Measurements from ENCODE around the gene APBB1. TPM values are rescaled to one million over a fixed set of nuclear protein-coding genes. Genes with fewer than 3 reads are reported as not detected.

Gene APBB1
- 10 to 100 TPM in 5 of 6 donors, 1 to 10 TPM in 1; 9.4 to 40.0 (median 28.0) TPM for polyA plus RNA-seq (ENCODE audit: low read depth in 6 of 6)

DNA sequence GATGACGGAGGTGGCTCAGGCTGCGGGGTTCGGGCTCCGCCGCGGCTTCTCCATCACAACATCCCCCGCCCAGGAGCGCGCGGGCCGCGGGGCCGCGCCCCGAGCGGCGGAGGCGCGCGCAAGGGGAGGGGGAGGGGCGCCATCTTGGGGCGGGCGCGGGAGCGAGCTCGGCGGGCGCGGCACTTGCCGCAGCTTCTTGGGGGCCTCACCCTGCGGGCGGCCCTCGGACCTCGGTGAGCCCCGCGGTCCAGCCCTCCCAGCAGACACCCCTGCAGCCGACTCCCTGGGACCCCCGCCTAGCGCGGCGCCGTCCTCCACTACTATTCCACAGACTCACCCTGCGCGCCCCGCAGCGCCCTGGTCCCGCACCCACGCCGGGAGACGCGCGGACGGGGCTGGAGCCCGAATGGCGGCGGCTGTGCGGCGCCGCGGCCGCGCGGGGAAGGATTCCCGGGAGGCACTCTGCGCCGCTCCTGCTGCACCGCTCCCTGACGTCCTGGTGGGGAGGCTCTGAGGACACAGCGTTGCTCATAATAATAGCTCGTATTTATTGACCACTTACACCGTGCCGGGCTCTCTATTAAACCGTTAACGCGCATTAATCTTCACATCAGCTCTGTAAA lies at the start of gene APBB1:
APBB1 (minus strand) TSS at position 86 of the 623 bp plus-strand sequence. CDS start 7,747 bp downstream, outside the sequence.
- Mint-ChIP-seq H3K9me3 (peaks cover 0 to 1% (median 0%) of the 10 kb centered on the region in 7 donors), H3K4me3 (peak within 1 kb of the TSS in 7 of 8 donors; percentile 77 to 92 (median 87)), H3K36me3 (peaks cover 0 to 8% of the 10 kb centered on the region in 2 donors), H3K4me1 (peaks cover 0 to 10% (median 6%) of the 10 kb centered on the region in 3 donors), H3K27me3 (peaks cover 15 to 32% (median 29%) of the 10 kb centered on the region in 3 donors), H3K27ac (peak within 1 kb of the TSS in 4 of 6 donors; percentile 41 to 88 (median 68))
- peak; percentile 79 to 83 for ATAC-seq (ENCODE audit: low read depth in 2 of 2)
- DNase-seq: peak; percentile 70

DNA sequence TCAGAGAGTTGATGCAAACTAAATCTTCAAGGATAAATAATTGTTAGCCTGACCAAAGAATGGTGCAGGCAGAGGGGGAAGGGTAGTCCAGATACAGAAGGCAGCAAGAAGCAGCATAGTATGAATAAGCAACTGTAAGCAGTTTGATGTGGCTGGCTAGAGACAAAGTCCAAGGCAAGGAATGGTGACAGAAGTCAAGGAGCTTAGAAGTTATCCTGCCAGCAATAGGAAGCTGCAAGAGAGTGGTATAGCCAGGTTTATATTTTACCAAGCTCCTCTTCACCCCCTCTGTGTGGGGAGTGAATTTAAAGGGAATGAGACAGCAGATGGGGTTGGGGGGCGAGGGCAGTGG lies 40.2 kb upstream of the APBB1 start:
- Mint-ChIP-seq H3K36me3 (peaks cover 4 to 26% of the 10 kb centered on the region in 2 donors), H3K27me3 (no peaks in the 10 kb centered on the region), H3K27ac (peak overlapping the region in 1 of 6 donors; percentile 41), H3K4me1 (no peaks in the 10 kb centered on the region), H3K4me3 (no peak overlapping the region), H3K9me3 (no peaks in the 10 kb centered on the region)
- DNase-seq (no peak), ATAC-seq (ENCODE audit: low read depth in 2 of 2) (no peak)

DNA sequence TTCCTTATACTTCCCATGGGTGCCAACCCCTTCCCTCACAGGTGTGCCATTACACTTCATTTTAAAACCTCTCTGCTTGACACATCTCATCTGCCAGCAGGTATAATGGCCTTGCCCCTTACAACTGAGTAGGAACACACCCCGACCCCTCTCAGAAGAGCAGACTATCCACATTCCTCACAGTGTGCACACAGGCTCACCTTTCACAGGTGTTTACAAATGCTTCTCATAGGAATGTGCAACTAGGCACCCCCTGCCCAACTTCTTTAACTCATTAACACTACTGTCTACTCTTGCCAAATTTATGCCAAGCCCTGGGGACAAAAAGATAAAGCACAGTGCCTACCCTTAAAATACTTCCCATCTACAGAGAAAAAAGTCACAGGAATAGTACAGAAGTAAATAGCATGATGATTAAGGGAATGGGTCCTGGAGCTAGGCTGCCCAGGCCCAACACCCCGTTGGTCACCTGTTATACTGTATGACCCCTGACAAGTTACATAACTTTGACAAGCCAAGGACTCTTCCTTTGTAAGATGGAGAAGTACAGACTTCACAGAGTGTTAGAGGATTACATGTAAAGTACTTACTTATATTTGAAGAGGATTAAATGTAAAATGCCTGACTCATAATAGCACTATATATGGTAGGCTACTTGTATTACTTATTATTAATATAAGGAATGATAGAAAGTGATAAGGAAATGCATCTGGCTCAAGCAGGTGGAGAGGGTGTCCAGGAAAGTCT lies 39.6 kb upstream of the APBB1 start:
- Mint-ChIP-seq H3K27ac (peak overlapping the region in 1 of 6 donors; percentile 41), H3K27me3 (no peaks in the 10 kb centered on the region), H3K9me3 (no peaks in the 10 kb centered on the region), H3K36me3 (peaks cover 4 to 20% of the 10 kb centered on the region in 2 donors), H3K4me1 (no peaks in the 10 kb centered on the region), H3K4me3 (no peak overlapping the region)
- no peak for ATAC-seq (ENCODE audit: low read depth in 2 of 2)
- no peak for DNase-seq

DNA sequence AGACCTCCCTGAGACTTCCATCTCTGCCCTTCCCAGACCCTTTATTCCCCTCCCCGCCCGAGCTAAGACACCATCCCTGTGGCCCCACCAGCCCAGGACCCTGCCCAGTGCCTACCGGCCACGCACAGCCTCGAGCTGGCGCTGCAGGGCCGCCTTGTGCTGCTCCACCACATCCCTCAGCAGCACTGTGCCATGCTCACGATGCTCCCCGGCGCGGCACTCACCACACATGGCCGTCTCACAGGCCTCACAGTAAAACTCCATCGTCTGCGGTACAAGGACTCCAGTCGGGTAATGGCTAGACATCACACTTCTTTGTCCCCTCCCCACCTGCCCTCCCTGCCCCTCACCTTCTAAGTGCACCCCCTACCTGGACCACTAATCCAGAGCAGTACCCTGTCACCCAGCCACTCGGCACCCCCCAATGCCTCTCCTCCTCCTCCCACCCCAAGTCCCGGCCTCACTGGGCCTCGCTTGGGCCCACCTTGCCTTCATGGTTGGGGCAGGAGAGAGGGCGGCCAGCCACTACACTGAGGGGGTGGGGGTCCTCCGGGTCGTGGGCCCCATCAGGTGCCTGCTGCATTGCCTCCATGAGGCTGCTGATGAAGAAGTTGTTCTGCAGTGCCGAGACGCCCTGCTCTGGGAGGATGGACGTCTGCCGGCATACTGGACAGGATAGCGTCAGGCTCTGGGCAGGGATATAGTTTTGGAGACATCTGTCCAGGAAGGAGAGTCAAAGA lies 38.9 kb upstream of the APBB1 start:
- H3K4me3 Mint-ChIP-seq: no peak overlapping the region
- H3K27me3 Mint-ChIP-seq: no peaks in the 10 kb centered on the region
- no peaks in the 10 kb centered on the region for H3K9me3 Mint-ChIP-seq
- no peak for DNase-seq
- H3K4me1 Mint-ChIP-seq: no peaks in the 10 kb centered on the region
- peaks cover 4 to 16% of the 10 kb centered on the region in 2 donors for H3K36me3 Mint-ChIP-seq
- no peak overlapping the region for H3K27ac Mint-ChIP-seq
- no peak for ATAC-seq (ENCODE audit: low read depth in 2 of 2)

DNA sequence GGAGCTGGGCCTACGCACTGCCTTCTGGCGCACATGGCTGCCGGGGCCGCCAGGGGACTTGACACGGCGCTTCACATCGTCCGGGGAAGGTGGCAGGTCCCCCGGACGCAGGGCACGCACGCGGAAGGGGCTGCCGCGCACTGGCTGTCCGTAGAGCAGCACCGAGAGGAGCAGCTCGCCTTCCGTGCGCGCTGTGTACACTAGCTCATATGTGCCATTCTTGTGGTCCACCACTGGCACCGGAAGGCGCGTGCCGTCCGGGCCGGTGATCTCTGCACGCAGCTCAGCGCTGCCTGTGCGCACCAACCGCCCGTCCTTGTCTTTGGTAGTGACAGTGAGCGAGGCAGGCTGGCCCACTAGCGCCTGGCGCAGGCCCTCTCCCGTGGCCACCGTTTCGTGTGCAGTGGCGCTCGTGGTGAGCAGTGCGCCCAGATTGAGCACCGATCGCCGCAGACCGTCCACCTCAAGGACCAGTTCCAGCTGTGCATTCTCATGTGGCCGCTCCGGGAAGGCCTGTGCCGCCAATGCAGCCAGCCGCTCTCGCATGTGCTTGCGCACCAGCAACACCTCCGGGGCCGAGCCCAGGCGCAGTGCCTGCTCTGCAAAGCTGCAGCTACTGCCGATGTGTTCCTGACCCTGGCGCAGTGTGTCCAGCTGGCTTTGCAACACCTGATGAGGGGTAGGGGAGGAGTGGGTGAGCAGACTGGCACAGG lies 37.6 kb upstream of the APBB1 start:
- ATAC-seq (ENCODE audit: low read depth in 2 of 2): no peak
- no peaks in the 10 kb centered on the region for H3K4me1 Mint-ChIP-seq
- H3K36me3 Mint-ChIP-seq: peaks cover 4 to 12% of the 10 kb centered on the region in 2 donors

DNA sequence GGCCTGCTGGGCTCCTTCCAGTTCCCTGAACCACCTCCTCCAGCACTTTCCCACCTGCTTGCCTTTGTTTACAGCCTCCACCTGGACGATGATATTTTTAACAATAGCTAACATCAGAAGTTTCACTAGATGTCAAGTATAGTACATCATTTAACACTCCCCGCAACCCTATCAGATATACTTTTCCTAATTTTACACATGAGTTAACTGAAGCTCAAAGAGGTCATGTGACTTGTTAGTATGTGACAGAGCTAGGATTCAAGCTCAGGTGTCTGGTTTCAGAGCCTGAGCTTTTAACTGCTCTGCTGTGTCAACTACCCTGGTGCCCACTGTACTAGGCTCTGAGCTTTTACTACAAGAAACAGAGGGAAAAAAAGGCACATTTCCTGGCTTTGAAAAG lies 36.2 kb upstream of the APBB1 start:
- Mint-ChIP-seq H3K36me3 (peaks cover 4 to 6% of the 10 kb centered on the region in 2 donors), H3K4me3 (no peak overlapping the region), H3K27ac (peak overlapping the region in 2 of 6 donors; percentile 28 to 73), H3K9me3 (no peaks in the 10 kb centered on the region), H3K27me3 (no peaks in the 10 kb centered on the region), H3K4me1 (no peaks in the 10 kb centered on the region)
- no peak for ATAC-seq (ENCODE audit: low read depth in 2 of 2)
- DNase-seq: no peak

More for the DNA sequence above, 37.6 kb upstream of the APBB1 start:
- no peak for DNase-seq
- Mint-ChIP-seq H3K27ac (peak overlapping the region in 1 of 6 donors; percentile 81), H3K4me3 (no peak overlapping the region), H3K27me3 (no peaks in the 10 kb centered on the region), H3K9me3 (no peaks in the 10 kb centered on the region)

DNA sequence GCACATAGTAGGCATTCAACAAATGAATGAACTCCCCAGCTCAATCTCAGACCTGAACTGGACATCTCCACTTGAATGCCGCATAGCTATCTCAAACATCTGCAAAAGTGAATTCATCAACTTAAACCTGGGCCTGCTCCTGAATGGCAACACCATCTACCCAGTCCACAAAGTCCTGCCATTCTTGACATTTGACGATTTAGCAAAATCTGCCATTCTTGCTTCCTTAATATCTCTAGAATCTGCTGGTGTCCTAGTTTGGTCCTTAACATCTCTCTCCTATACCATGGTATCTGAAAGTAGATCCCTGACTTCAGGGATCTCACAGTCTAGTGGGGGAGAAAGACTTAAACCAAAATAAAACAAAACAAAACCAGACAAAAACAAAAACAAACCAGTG lies 34.3 kb upstream of the APBB1 start:
- Mint-ChIP-seq H3K27me3 (no peaks in the 10 kb centered on the region), H3K27ac (no peak overlapping the region), H3K9me3 (no peaks in the 10 kb centered on the region), H3K4me3 (no peak overlapping the region), H3K4me1 (no peaks in the 10 kb centered on the region), H3K36me3 (peaks cover 4 to 6% of the 10 kb centered on the region in 2 donors)
- DNase-seq: no peak
- ATAC-seq (ENCODE audit: low read depth in 2 of 2): no peak

DNA sequence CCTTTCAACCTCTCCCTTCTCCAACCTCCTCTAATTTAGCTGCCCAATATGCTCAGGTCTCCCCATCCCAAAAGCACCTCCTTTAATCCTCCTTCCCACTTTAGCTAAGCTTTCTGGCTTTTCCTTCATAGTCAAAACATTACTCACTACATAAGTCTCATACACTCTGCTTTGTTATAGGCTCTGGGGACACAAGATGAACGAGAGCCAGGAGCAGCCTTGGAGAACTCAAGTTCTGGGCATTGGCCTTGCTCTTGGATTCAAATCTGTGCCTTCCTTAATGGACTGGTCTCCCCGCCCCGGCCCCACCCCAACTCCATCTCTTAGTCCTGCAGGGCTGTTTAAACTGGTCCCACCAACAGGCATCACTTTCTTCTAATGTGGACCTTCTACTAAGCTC lies 33.3 kb upstream of the APBB1 start:
- H3K9me3 Mint-ChIP-seq: no peaks in the 10 kb centered on the region
- no peak for DNase-seq
- peak overlapping the region in 2 of 6 donors; percentile 8 to 41 for H3K27ac Mint-ChIP-seq
- peaks cover 4 to 6% of the 10 kb centered on the region in 2 donors for H3K36me3 Mint-ChIP-seq
- no peak for ATAC-seq (ENCODE audit: low read depth in 2 of 2)
- H3K4me1 Mint-ChIP-seq: no peaks in the 10 kb centered on the region
- H3K27me3 Mint-ChIP-seq: no peaks in the 10 kb centered on the region
- no peak overlapping the region for H3K4me3 Mint-ChIP-seq

DNA sequence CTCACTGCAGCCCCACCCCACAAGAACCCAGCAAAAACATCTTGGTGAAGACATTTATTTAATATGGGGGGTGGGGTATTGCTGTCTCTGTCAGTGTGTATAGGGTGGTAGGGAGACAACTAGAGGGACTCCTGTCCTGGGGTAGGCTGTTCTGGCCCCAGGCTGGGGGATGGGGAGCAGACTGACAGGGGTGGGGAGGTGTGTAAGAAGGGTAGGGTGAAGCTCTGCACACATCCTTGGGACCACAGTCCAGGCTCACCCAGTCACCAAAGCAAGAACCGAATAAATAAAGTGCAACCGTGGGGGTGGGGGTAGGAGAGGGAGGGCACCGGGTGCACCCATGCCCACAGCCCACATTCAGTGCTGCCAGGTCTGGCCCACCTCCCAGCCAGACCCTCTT lies 29.7 kb upstream of the APBB1 start:
- DNase-seq: no peak
- H3K4me3 Mint-ChIP-seq: no peak overlapping the region
- ATAC-seq (ENCODE audit: low read depth in 2 of 2): no peak
- H3K36me3 Mint-ChIP-seq: no peaks in the 10 kb centered on the region
- no peaks in the 10 kb centered on the region for H3K9me3 Mint-ChIP-seq
- no peaks in the 10 kb centered on the region for H3K4me1 Mint-ChIP-seq
- H3K27ac Mint-ChIP-seq: peak overlapping the region in 1 of 6 donors; percentile 64
- no peaks in the 10 kb centered on the region for H3K27me3 Mint-ChIP-seq

DNA sequence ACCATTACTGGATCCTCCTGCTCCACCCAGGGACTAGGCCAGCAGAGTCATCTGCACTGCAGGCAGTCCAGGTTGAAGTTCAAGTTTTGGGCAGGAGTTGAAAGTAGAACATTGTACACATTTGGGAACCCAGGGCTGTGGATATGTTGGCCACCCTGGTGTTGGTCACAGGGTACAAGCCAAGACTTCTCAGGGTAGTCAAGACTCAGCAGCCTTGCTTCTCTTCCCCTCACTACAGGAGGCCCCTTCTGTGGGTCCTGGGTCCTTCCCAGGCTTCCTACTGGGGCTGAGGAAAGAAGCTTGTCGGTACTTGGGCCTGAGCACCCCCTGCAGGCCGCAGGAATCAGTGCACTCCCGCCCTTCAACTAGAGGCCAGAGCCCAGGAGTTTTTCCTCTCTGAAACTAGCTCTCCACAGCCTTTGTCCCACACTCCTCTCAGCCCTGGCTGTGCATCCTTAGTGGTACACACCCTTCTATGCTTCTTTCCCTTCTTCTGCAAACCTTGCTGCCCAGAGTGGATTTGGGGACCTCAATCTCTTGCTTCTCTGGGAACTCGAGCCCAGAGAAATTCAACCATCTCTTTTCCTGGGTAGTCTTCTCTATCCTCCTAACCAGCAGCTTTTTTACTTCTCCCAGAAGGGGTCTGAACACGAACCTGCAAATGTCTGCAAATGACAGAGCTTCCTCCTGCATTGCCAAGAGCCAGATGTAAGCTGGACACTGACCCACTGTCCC lies 24.5 kb upstream of the APBB1 start:
- Mint-ChIP-seq H3K36me3 (no peaks in the 10 kb centered on the region), H3K4me3 (no peak overlapping the region), H3K4me1 (no peaks in the 10 kb centered on the region), H3K27me3 (no peaks in the 10 kb centered on the region), H3K9me3 (no peaks in the 10 kb centered on the region), H3K27ac (no peak overlapping the region)
- ATAC-seq (ENCODE audit: low read depth in 2 of 2): peak; percentile 58 to 76
- DNase-seq: peak; percentile 49

DNA sequence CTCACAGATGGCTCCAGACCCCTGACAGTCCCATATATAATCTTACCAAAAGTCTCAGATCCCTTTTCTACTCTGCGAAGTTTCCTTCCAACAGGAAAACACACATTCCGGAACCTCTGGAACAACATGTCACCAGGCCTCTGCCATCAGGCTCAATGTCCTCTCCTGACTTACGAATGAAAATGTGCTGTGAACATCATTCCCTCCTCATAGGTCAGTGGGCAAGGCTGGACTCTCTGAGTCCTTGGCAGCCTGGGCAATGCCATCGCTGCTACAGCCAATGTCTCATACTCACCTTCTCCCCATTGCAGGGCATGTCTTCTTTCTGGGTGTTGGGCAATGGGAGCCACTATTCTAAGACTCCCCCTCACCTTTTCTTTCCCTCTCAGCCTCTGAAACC lies 23.5 kb upstream of the APBB1 start:
- H3K36me3 Mint-ChIP-seq: no peaks in the 10 kb centered on the region
- no peaks in the 10 kb centered on the region for H3K9me3 Mint-ChIP-seq
- H3K27me3 Mint-ChIP-seq: no peaks in the 10 kb centered on the region
- DNase-seq (no peak), ATAC-seq (ENCODE audit: low read depth in 2 of 2) (no peak)
- no peak overlapping the region for H3K27ac Mint-ChIP-seq
- H3K4me1 Mint-ChIP-seq: no peaks in the 10 kb centered on the region
- no peak overlapping the region for H3K4me3 Mint-ChIP-seq

DNA sequence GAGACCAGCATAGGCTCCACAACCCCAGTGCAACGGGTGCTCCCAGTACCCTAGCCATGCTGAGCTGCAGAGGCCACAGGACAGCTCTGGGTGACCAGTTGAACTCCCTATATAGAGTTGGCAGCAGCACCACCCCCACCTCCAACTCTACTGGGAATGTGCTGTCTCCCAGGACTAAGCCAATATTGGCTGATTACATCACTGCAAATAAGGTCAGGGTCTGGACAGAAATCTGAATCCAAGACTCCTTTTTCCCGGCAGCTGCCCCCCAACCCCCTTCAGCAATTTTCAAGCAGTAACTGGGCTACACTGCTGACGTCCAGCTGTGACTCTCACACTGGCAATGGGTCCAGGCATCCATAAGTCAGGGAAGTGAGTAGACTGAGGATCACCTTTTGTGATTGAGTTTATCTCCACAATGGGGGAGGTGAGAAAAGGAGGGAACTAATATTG lies 22.0 kb upstream of the APBB1 start, which contains the start of gene HPX:
HPX (minus strand) TSS at position 82 of the 453 bp plus-strand sequence; CDS start at position 58, 24 bp downstream.
- H3K4me1 Mint-ChIP-seq: peaks cover 0 to 2% (median under 1%) of the 10 kb centered on the region in 3 donors
- no peak within 1 kb of the TSS for H3K27ac Mint-ChIP-seq
- H3K36me3 Mint-ChIP-seq: no peaks in the 10 kb centered on the region
- H3K4me3 Mint-ChIP-seq: no peak within 1 kb of the TSS
- ATAC-seq (ENCODE audit: low read depth in 2 of 2) (no peak), DNase-seq (no peak)
- H3K9me3 Mint-ChIP-seq: no peaks in the 10 kb centered on the region
- no peaks in the 10 kb centered on the region for H3K27me3 Mint-ChIP-seq

All from naive B cell (primary cell).